HG03025 (cell line): ENCODE measurements around the gene GBE1.

Experiments used
- ATAC-seq: cut with Tn5 transposase; IDR thresholded peaks from one replicate; pipeline ENCODE4 v1.9.1; 2021; ENCODE audit warnings: mild to moderate bottlenecking, moderate library complexity; ENCODE audit not compliant: unreplicated experiment, low FRiP score

GBE1 gene

GRCh38 chr3:81442758-81443456 lies 318.5 kb downstream of the GBE1 start:
- no peak for ATAC-seq

- no peak for ATAC-seq
These were observed 320.8 kb downstream of the GBE1 start for GRCh38 chr3:81440661-81441060.
